Psoas muscle (tissue), 8 donors: ENCODE measurements around the gene KCNA5. TPM values are rescaled to one million over a fixed set of nuclear protein-coding genes. Genes with fewer than 3 reads are reported as not detected.

ENCODE experiments used
- ATAC-seq, 4 donors: fragments of 200-7000 bp; cut with Tn5 transposase; one replicate each; pipeline ENCODE4 v1.9.1; 2020; ENCODE audit warnings: moderate library complexity in 3 of 4, mild to moderate bottlenecking in 2 of 4
- DNase-seq, 2 donors: peaks; one replicate each; pipeline ENCODE4 v3.0.0-alpha.2; 2020
- H3K27ac ChIP-seq: fragments of 200-600 bp; one replicate; pipeline ENCODE4 v1.8.0; 2022
- H3K27me3 ChIP-seq, 3 donors: fragments of 200-600 bp in 1 of 3; one replicate each; pipeline versions ENCODE4 v1.6.1 to v1.8.0; 2013 to 2022; ENCODE audit warnings: low read length in 2 of 3, mild to moderate bottlenecking in 2 of 3, moderate library complexity in 1 of 3; ENCODE audit not compliant: insufficient read depth in 3 of 3
- H3K36me3 ChIP-seq, 2 donors: fragments of 200-600 bp in 1 of 2; one replicate each; pipeline versions ENCODE4 v1.6.1 to v1.8.0; 2013 to 2022; ENCODE audit warnings: low read depth in 1 of 2, mild to moderate bottlenecking in 1 of 2, moderate library complexity in 1 of 2; ENCODE audit not compliant: insufficient read depth in 1 of 2
- H3K4me1 ChIP-seq: fragments of 200-600 bp; one replicate; pipeline ENCODE4 v1.8.0; 2022
- H3K4me3 ChIP-seq: fragments of 200-600 bp; one replicate; pipeline ENCODE4 v1.8.0; 2022; ENCODE audit warnings: mild to moderate bottlenecking
- H3K9me3 ChIP-seq: fragments of 200-600 bp; one replicate; pipeline ENCODE4 v1.8.0; 2022
- WGBS, 3 donors: extraction: QIAGEN DNeasy Blood & Tissue Kit; methylation state at CpG; one replicate each; pipeline versions ENCODE4 v1.1.6 to v1.1.7; 2013; 5-methylcytosine and 5-hydroxymethylcytosine counted together
- intact Hi-C, 2 donors: fragments of 100-400 bp; cut with DNase I; formaldehyde crosslinking; loops; one replicate each; pipeline versions ENCODE4 v1.11.0 to v1.14.2; 2022
- polyA plus RNA-seq, 3 donors: library from polyadenylated mRNA; stranded (reverse); fragments of 200-250 nt; gene quantifications; one replicate each; pipeline ENCODE4 v1.2.3, GENCODE V29; 2013
- total RNA-seq, 4 donors: library from RNA; stranded (reverse); fragmentation: NEBNext Ultra II Directional in 2 of 4; extraction: Animal tissue kit (Norgen Biotek cat#: 25700) in 2 of 4; gene quantifications; one replicate each; pipeline versions ENCODE4 v1.2.1 to v1.2.4, GENCODE V29; 2021 to 2023
- TF ChIP-seq, protein P1 (sequence below): fragments of 200-600 bp; IDR thresholded peaks from one replicate; pipeline ENCODE4 v1.8.0; 2022; ENCODE audit warnings: antibody characterized with exemption
- donor health status: healthy with polysubstance abuse.
- donor health status: DM: no; HTN: no; CAD: no; lungs with moderate emphysema.
- donor health status: Bipolar disorder and iron deficiency.
- donor health status: healthy.
- donor health status: DM: yes; HTN: yes; CAD: no.
- donor health status: DM: no; HTN: no; CAD: no.
- donor health status: DM: no; HTN: no; CAD: no.
- donor health status: DM: yes; HTN: yes; CAD: no.

Gene KCNA5
- total and polyA plus RNA-seq, 7 donors = 0.64 to 2.0 (median 1.1) TPM

DNA sequence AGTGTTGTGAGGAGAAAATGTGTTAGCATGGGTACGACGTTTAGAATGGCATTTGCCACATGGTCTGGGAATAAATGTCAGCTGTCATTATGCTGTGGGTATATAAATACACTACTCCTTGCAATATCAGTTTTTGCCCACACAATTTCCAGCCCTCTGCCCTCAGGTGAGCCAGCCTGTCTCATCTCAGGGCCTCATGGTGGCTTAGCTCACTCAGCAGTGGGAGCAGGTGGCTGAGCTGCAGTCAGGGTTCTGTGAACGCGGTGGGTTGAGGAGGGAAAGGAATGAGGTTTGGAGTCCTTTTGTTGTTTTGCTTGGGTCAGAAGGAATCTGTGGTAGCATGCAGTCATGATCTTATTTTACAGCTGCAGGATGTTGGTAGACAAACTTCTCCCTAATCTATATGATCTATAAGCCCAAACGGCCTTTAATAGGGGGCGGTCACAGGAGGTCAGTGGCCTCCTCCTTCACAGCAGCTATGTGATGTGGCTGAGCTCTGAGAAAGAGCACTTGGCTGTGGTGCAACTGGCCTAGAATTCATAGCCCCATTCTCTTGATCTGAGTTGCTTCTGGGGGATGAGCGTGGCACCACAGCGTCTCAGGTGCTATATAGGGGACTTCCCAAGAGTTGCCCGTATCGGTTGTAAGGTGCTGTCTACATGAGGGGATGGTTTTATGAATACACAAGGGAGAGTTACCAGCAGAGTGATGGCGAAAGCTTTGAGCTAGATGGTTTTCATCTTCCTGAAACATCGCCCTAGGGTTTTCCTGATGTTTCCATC is 27.8 kb upstream of the KCNA5 start:
- Histone ChIP-seq H3K4me1 (peaks cover 20% of the 10 kb centered on the region), H3K27me3 (no peaks in the 10 kb centered on the region), H3K27ac (no peak overlapping the region), H3K4me3 (no peak overlapping the region), H3K9me3 (no peaks in the 10 kb centered on the region), H3K36me3 (no peaks in the 10 kb centered on the region)
- DNase-seq (no peak), ATAC-seq (no peak)
- TF ChIP-seq, protein P1, sequence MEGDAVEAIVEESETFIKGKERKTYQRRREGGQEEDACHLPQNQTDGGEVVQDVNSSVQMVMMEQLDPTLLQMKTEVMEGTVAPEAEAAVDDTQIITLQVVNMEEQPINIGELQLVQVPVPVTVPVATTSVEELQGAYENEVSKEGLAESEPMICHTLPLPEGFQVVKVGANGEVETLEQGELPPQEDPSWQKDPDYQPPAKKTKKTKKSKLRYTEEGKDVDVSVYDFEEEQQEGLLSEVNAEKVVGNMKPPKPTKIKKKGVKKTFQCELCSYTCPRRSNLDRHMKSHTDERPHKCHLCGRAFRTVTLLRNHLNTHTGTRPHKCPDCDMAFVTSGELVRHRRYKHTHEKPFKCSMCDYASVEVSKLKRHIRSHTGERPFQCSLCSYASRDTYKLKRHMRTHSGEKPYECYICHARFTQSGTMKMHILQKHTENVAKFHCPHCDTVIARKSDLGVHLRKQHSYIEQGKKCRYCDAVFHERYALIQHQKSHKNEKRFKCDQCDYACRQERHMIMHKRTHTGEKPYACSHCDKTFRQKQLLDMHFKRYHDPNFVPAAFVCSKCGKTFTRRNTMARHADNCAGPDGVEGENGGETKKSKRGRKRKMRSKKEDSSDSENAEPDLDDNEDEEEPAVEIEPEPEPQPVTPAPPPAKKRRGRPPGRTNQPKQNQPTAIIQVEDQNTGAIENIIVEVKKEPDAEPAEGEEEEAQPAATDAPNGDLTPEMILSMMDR = no peak
- WGBS, 3 donors = 86 to 89% (median 87%) methylated on average over 12 of the region's 12 CpGs
- intact Hi-C loops = no loop called here

DNA sequence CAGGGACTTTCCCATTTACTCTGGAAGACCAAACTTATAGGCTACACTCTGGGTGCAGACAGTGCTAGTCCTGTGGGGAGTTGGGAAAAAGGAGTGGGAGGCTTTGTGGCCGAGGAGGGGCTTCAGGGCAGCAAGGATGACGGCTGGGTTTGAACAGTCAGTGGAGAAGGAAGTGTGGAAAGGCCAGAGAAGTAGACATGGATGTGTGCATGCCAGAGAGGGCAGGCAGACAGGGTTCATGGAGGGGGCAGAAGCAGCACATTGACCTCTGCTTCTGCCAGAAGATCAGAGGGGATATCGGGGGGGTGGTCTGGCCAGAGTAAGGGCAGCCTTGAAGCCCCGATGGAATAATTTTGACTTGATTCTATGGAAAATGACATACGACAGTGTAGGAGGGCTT is 27.2 kb upstream of the KCNA5 start:
- 81 to 91% (median 82%) methylated on average over 5 of the region's 5 CpGs for WGBS, 3 donors
- no peaks in the 10 kb centered on the region for H3K9me3 ChIP-seq
- H3K27me3 ChIP-seq = no peaks in the 10 kb centered on the region
- DNase-seq = no peak
- TF ChIP-seq, protein P1 = no peak
- intact Hi-C loops = no loop called here
- no peak for ATAC-seq
- peaks cover 15% of the 10 kb centered on the region for H3K4me1 ChIP-seq
- no peak overlapping the region for H3K4me3 ChIP-seq
- no peaks in the 10 kb centered on the region for H3K36me3 ChIP-seq
- no peak overlapping the region for H3K27ac ChIP-seq

DNA sequence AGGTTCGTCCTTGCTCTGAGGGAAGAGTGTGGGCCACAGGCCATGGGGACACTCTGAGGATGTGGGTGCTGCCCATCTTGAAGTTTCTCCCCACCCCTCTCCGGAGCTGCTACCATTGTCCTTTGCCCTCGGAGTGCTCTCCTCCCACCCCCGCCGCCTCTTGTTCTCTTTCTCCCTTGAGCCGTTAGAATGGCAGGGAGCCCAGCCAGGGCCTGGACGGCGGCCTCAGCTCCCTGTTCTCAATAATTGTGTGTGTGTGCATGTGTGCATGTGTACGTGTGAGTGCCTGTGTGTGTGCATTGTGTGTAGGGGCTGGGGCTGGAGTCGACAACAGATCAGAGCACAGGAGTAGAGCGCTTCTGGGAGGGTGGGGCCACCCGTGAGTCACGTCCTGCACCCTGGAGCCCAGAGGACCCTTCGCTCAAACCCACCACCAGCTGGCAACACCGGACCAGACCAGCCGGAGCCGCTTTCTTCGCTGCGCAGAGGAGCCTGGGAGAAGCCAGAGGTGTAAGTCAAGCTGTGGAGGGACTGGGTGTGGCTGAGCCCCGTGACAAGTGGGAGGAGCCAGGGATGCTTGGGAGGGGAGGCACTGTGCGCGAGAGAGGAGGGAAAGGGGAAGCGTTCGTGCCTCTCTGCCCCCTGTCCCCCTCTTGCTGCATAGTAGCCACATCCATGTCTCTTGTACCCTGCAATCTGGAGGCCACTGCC is 25.9 kb upstream of the KCNA5 start:
- no peak for ATAC-seq

DNA sequence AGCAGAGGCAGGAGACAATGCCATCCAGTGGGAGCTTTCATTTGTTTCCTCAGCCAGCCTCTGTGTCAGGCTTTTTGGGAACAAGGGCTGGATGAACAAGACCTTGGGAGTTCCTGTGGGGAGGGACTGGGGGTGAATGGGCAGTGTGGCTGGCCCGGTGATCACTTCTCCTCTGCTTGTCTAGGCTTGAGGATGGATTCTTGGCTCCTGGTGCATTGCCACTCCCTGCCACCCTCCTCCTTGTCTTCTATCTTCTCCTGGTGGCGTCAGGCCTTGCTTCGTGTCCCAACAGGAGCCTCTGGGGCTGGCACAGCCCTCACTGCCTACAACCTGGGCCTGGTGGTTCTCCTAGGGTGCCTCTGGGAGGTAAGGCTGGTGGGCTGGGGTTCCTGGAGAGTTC is 25.0 kb upstream of the KCNA5 start:
- ATAC-seq (no peak), DNase-seq (no peak)
- intact Hi-C loops = no loop called here
- no peaks in the 10 kb centered on the region for H3K36me3 ChIP-seq
- no peak overlapping the region for H3K27ac ChIP-seq
- no peak overlapping the region for H3K4me3 ChIP-seq
- no peaks in the 10 kb centered on the region for H3K27me3 ChIP-seq
- TF ChIP-seq, protein P1 = no peak
- no peaks in the 10 kb centered on the region for H3K9me3 ChIP-seq
- 84 to 98% (median 95%) methylated on average over 3 of the region's 3 CpGs for WGBS, 3 donors
- H3K4me1 ChIP-seq = no peaks in the 10 kb centered on the region

More for the DNA sequence above, 25.9 kb upstream of the KCNA5 start:
- no peaks in the 10 kb centered on the region for H3K27me3 ChIP-seq
- WGBS, 3 donors = 78 to 82% (median 79%) methylated on average over 23 to 24 of the region's 24 CpGs
- no peaks in the 10 kb centered on the region for H3K9me3 ChIP-seq
- TF ChIP-seq, protein P1 = no peak
- intact Hi-C loops = no loop called here
- H3K36me3 ChIP-seq = no peaks in the 10 kb centered on the region
- no peak for DNase-seq
- H3K4me3 ChIP-seq = no peak overlapping the region
- H3K4me1 ChIP-seq = peaks cover 2% of the 10 kb centered on the region
- no peak overlapping the region for H3K27ac ChIP-seq
